HepG2 (cell line): Measurements from ENCODE around the gene MGAT2. TPM values are rescaled to one million over a fixed set of nuclear protein-coding genes. Genes with fewer than 3 reads are reported as not detected.

Experiments used
- ATAC-seq: fragments of 200-7000 bp; cut with Tn5 transposase; 3 replicates; pipeline ENCODE4 v1.9.1; 2020; ENCODE audit warnings: mild to moderate bottlenecking, moderate library complexity
- BruUV-seq: library from RNA; stranded (reverse); fragments of 400-500 nt; replicated peaks from 2 replicates; lab custom pipeline; 2021; lab: Mats Ljungman, UMichigan
- CTCF ChIA-PET: fragments of 300-600 bp; formaldehyde crosslinking; extraction: SDS; loops from one replicate; lab custom pipeline; 2021; ENCODE audit warnings: low total read pairs, inconsistent platforms, low intra/inter-chr PET ratio; lab: Yijun Ruan, JAX
- POLR2A ChIA-PET: fragments of 350-600 bp; sonication (Branson Sonifier 250); formaldehyde crosslinking; loops from one replicate; lab custom pipeline; 2020; ENCODE audit warnings: antibody characterized with exemption, inconsistent platforms; lab: Yijun Ruan, JAX
- DNase-seq: peaks from one replicate; pipeline ENCODE4 v3.0.0-alpha.2; 2015; ENCODE audit warnings: low spot score
- FAIRE-seq: peaks from 3 replicates; lab custom pipeline; 2011; peaks lifted over from hg19 to GRCh38; lab: Jason Lieb, UNC
- H2AFZ ChIP-seq: one replicate; pipeline ENCODE4 v1.6.1; 2011; ENCODE audit warnings: low read length, inconsistent platforms
- H3K27ac ChIP-seq: fragments of 300-600 bp; 3 replicates; pipeline ENCODE4 v1.8.0; 2011; ENCODE audit warnings: mixed run types, mild to moderate bottlenecking, mixed read lengths, low read length, inconsistent platforms; ENCODE audit not compliant: insufficient read depth; ENCODE audit errors: extremely low read length
- H3K27me3 ChIP-seq, 2 experiments: fragments of 200-600 bp in 1 of 2; 2 replicates in 1 of 2; 3 replicates in 1 of 2; pipeline versions ENCODE4 v1.6.0 to v1.8.0; 2011; ENCODE audit warnings: low read length in 2 of 2, mild to moderate bottlenecking in 2 of 2, moderate library complexity in 2 of 2, inconsistent platforms in 1 of 2; ENCODE audit not compliant: insufficient read depth in 2 of 2, control insufficient read depth in 1 of 2
- H3K36me3 ChIP-seq, 2 experiments: fragments of 200-600 bp in 1 of 2; replicated peaks in 1 of 2; 2 replicates in 1 of 2; 3 replicates in 1 of 2; pipeline versions ENCODE4 v1.5.1 to v1.8.0; 2011; ENCODE audit warnings: low read length in 2 of 2, inconsistent platforms in 1 of 2; ENCODE audit not compliant: insufficient read depth in 2 of 2, control insufficient read depth in 1 of 2
- H3K4me1 ChIP-seq: 2 replicates; pipeline ENCODE4 v1.5.1; 2012; ENCODE audit warnings: low read length, inconsistent platforms; ENCODE audit not compliant: insufficient read depth
- H3K4me2 ChIP-seq: 2 replicates; pipeline ENCODE4 v1.6.0; 2011; ENCODE audit warnings: low read depth, low read length, inconsistent platforms
- H3K4me3 ChIP-seq, 3 experiments: fragments of 200-600 bp in 1 of 3; sonication (generic), shearing (Covaris generic) in 1 of 3; replicated peaks in 1 of 3; 2 replicates each; pipeline ENCODE4 v1.5.1; 2011 to 2016; ENCODE audit warnings: low read length in 3 of 3, inconsistent platforms in 2 of 3, low read depth in 2 of 3, mild to moderate bottlenecking in 2 of 3, control low read depth in 1 of 3, mixed read lengths in 1 of 3; ENCODE audit not compliant: insufficient read depth in 1 of 3
- H3K79me2 ChIP-seq: one replicate; pipeline ENCODE4 v1.6.1; 2011; ENCODE audit warnings: low read length, inconsistent platforms; ENCODE audit not compliant: insufficient read depth
- H3K9ac ChIP-seq: 2 replicates; pipeline ENCODE4 v1.6.0; 2011; ENCODE audit warnings: mild to moderate bottlenecking, low read depth, low read length, inconsistent platforms; ENCODE audit not compliant: insufficient read depth
- H3K9me3 ChIP-seq: 2 replicates; pipeline ENCODE4 v1.5.1; 2012; ENCODE audit warnings: mild to moderate bottlenecking, low read length
- H4K20me1 ChIP-seq: 2 replicates; pipeline ENCODE4 v1.6.0; 2011; ENCODE audit warnings: inconsistent platforms, mild to moderate bottlenecking, low read length, moderate library complexity; ENCODE audit not compliant: insufficient read depth
- CBX1 ChIP-seq: IDR thresholded peaks from one replicate; pipeline ENCODE4 v1.6.1; 2016; ENCODE audit warnings: antibody characterized with exemption, low read depth
- CREB3 ChIP-seq: sonication (generic); formaldehyde crosslinking; IDR thresholded peaks from 2 replicates; pipeline ENCODE4 v1.5.0; 2020; ENCODE audit warnings: missing genetic modification reagents
- HMG20B ChIP-seq: conservative IDR thresholded peaks from 2 replicates; pipeline ENCODE4 v1.6.1; 2016; ENCODE audit warnings: missing genetic modification reagents, missing compliant biosample characterization
- RBFOX2 ChIP-seq: fragments of 200-400 bp; formaldehyde crosslinking; IDR thresholded peaks from 2 replicates; pipeline ENCODE4 v1.6.1; 2017; ENCODE audit warnings: low read depth, mild to moderate bottlenecking, low read length
- SMAD9 ChIP-seq: sonication (generic); formaldehyde crosslinking; IDR thresholded peaks from 2 replicates; pipeline ENCODE4 v1.5.1; 2020; ENCODE audit warnings: mild to moderate bottlenecking, missing genetic modification reagents
- ZFP41 ChIP-seq: sonication (generic); formaldehyde crosslinking; IDR thresholded peaks from 2 replicates; pipeline ENCODE4 v1.4.0; 2020; ENCODE audit warnings: mild to moderate bottlenecking, missing genetic modification reagents, borderline replicate concordance
- WGBS: methylation state at CpG from one replicate; pipeline ENCODE4 v1.1.6; 2017; ENCODE audit warnings: low lambda C conversion rate; 5-methylcytosine and 5-hydroxymethylcytosine counted together
- in situ Hi-C: cut with HindIII; loops from 2 replicates; pipeline ENCODE4 v1.10.0; 2017; ENCODE audit warnings: low pct_unique_long_range_greater_than_20kb; ENCODE audit not compliant: extremely low pct_ligation_motif_present
- intact Hi-C: fragments of 100-400 bp; cut with micrococcal nuclease; formaldehyde crosslinking; loops from one replicate; pipeline ENCODE4 v1.10.0; 2022; ENCODE audit not compliant: unreplicated experiment
- polyA plus RNA-seq, 8 experiments: library from polyadenylated mRNA; depleted of rRNA in 3 of 8; stranded (reverse) in 7 of 8; unstranded in 1 of 8; fragments of >200 nt; fragmentation: Illumina TruSeq in 4 of 8; extraction: Trizol in 4 of 8; gene quantifications; 2 replicates each; pipeline versions ENCODE4 v1.2.1 to v1.2.3, GENCODE V29; 2011 to 2016; ENCODE audit warnings: low read depth in 4 of 8, missing spikeins in 1 of 8, mixed read lengths in 1 of 8; ENCODE audit not compliant: insufficient read depth in 1 of 8
- total RNA-seq, 5 experiments: library from RNA; depleted of rRNA; stranded (reverse); fragments of >200 nt; fragmentation: Illumina TruSeq; extraction: Trizol; gene quantifications; 2 replicates each; pipeline ENCODE4 v1.2.3, GENCODE V29; 2016; ENCODE audit warnings: low read depth in 1 of 5

The MGAT2 gene
- total and polyA plus RNA-seq, 2 of the 13 experiments (the other 11 are each of a cell fraction or from before 2014, with no cell fraction given): 12.9 to 51.9 TPM

- TF ChIP-seq ZFP41 (CRISPR knock-in tag): no peak
Observed at GRCh38 chr14:49582113-49582977, 38.3 kb upstream of the MGAT2 start (continued).

GRCh38 chr14:49583629-49584028, 37.0 kb upstream of the MGAT2 start:
- H4K20me1 ChIP-seq: peaks cover 57% of the 10 kb centered on the region
- ATAC-seq: no peak

More at GRCh38 chr14:49583629-49584028, 37.0 kb upstream of the MGAT2 start:
- TF ChIP-seq HMG20B (no peak), RBFOX2 (peak; percentile 73), CBX1 (no peak), SMAD9 (CRISPR knock-in tag) (no peak), CREB3 (CRISPR knock-in tag) (0 out of 2 replicates have a peak, but pooled peaks have one; percentile 22)
- TF ChIP-seq, all 625 proteins: peak for 2
- Histone ChIP-seq H3K4me1 (peaks cover 39% of the 10 kb centered on the region), H3K9ac (peak overlapping the region; percentile 99), H3K9me3 (no peaks in the 10 kb centered on the region), H3K27ac (peak overlapping the region; percentile 89), H3K79me2 (peaks cover 61% of the 10 kb centered on the region), H2AFZ (no peak overlapping the region), H3K4me2 (peak overlapping the region; percentile 75), H3K4me3 (peak overlapping the region; percentile 82 to 98 (median 94)), H3K27me3 (no peaks in the 10 kb centered on the region; a peak in 1 of 5 replicates), H3K36me3 (peaks cover 4 to 20% of the 10 kb centered on the region in 2 experiments; a peak in 4 of 5 replicates)
- CTCF ChIA-PET: no interaction called here
- FAIRE-seq: no peak
- intact Hi-C loops (no loop called here), in situ Hi-C loops (no loop called here)
- WGBS: 32% methylated on average over 6 of the region's 6 CpGs
- no peak for DNase-seq
- POLR2A ChIA-PET: interaction anchor here (0.7 to 5.8 kb wide), 3 partner anchors 13 to 210 kb away, joined by 3 to 97 read pairs (median 3); partner anchors contain the start of gene LRR1
- no TSS peak for BruUV-seq
